Activated T-helper 1 cell treated with Interleukin-2 at 50 U/mL for 16 hours (primary cell): ENCODE measurements around the gene STK32A.

Experiments used
- DNase-seq: peaks from one replicate; pipeline ENCODE4 v3.0.0-alpha.2; 2020; ENCODE audit warnings: low read depth

The STK32A gene

DNA sequence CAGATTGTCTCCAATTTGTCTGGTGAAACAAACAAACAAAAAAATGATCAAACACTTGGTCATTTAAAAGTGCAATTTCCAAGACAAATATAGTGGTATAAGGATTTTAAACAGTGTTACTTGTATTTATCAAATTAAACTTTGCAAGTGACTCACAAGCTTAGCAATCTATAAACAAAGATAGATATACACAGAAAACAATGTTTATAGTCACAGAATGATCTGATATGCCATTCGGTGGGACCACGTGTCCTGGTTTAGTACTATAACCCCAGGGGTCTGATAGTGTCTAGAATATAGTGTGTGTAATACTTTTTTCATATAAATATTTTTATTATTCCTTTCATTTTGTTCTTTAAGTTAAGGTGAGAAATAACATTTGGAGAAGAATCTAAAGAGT is 183.8 kb downstream of the STK32A start:
- DNase-seq: no peak

DNA sequence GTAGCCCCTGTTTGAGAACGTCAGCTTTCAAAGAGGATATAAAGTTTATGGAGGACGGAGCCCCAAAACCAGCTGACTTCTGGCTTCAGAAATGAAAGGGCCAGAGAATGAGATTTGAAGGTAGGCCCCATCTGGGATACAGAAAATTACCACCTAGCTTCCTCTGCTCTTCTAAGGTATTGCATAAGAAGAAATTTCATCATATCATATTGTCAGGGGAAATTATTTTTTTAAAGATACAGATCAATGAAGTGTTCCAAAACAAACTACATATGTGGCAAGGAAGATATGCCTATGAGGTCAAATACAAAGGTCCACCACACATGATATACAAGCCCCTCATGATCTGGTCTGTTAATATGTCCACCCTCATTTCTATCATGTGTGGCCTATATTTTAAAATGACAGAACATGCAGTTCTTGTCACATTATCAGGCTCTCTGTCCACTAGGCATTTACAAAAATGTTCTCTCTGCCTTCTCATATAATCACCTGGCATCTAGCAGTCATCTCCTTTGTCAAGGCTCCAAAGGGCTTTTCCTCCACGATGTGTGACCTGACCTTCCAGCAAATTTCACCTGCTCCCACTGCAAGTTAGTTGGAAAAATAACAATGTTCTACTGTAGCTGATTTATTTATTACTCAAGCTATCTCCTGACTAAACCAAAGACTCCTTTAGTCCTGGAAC is 192.0 kb downstream of the STK32A start:
- DNase-seq: no peak

DNA sequence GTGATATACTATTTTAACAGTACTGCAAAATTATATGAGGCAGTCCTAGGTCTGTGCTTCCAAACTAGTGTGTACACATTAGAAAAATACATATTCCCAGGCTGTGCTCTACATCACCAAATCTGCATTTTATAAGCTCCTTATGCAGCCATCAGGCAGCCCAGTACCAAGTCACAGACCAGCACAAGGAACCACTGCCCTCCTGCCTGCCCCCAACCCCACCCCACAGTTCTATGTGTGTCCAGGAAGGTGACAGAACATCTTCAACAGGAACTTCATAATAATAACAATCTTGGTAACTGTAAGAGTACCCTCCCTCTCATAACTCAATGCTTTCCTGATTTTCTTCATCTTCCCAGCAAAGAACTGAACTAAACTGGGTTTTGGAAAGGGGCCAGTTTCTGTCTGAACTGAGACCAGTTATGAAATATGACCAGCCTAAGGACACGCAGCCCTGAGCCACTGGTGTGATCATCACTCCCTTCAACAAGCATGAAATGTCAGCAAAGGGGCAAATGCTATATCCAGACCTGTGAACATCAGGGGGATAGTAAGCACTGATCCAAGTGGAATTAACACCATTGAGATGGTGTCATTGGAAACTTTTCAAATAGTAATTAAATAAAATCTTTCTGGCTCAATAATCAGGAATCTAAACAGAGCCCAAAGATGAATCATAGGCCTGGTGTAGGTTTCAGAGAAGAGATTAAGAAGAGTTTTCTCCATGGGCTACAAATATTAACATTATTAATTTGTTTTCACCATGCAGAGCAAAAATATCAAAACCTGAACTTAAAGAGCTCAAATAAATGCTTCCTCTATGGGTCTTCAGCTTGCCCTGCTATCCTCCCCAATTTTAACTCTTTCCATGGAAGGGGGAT is 192.9 kb downstream of the STK32A start:
- no peak for DNase-seq

GRCh38 chr5:147430628-147431027 is 195.8 kb downstream of the STK32A start:
- no peak for DNase-seq

DNA sequence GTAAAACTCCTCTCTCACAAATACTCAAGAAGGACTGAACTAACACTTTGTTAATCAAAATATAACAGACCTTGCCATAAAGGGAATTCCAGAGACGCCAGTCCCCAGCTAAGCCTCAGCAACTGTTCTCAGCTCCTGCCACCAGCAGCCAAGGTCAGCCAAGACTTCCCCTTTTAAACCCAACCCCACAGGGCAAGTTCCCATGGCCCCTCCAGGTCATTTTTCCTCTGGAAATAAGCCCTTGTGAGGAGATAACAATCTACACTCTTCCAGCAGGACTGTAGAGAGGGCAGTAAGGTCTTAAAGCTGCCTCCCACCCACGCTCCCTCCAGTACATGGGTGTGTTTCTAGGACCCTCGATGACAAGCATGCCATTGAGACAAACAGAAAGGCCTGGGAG is 196.8 kb downstream of the STK32A start:
- no peak for DNase-seq

DNA sequence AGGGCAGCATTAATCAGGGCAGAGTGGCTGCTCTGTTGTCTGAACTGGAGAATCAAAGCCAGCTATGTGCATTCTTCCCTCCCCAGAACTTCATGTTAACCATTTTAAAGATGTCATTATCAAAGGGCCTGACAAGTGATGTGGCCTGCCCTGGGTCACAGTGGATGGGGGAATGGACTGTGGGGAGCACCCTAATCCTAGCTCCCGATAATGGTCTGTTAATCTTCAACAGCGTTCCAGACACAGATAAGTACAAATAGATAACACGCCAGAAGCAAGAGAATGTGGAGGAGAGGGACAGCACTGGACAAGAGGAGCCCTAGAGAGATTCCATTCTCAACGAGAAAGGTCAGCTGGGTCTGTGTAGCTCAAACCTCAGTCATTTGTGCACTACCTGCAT is 197.5 kb downstream of the STK32A start:
- no peak for DNase-seq

DNA sequence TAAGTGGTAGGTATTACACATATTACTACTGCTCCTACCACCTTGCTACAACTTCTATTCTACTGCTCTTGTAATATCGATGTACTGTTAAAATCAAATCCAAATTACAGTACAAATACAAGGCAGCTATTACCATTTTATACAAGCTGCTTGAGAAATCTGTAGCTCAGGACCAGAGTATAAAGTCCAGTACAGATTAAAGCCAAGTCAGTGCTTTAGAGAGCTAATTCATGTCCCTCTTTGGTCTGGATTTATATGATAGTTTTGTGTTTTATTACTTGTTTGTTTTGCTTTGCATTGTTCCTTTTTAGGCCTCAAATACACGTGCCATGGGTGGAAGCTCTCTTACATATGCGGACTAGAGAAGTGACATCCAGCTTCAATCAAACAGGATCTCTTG is 199.2 kb downstream of the STK32A start:
- DNase-seq: no peak

GRCh38 chr5:147436596-147436995 is 201.8 kb downstream of the STK32A start:
- no peak for DNase-seq

DNA sequence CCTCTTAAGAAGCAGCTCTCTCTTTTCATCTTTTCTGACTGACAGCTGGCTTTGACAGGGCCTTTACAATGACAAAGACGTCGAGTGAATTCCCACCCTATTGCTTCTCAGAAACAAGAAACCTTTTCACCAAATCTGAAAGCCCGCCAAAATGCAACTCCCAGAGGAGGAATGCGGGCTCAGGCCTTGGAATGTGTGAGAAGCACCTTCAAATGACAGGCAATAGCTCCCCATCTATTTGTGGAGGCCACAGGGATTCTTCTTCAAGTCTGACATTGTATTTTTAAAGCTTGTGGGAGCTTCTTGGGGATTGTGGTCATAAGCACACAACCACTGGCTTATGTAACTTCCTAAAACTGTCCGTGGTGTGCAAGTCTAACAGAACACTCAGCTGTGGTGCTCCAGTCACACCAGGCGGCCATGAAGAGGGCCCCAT is 202.4 kb downstream of the STK32A start:
- no peak for DNase-seq
